Measurements from ENCODE around the gene CDH26. TPM values are rescaled to one million over a fixed set of nuclear protein-coding genes. Genes with fewer than 3 reads are reported as not detected.
A peak's percentile ranks its signal among the peaks of the same experiment; 100 is the strongest.

The CDH26 gene
- total RNA-seq, 1 experiment from 2014 or later: 1.0 TPM

DNA sequence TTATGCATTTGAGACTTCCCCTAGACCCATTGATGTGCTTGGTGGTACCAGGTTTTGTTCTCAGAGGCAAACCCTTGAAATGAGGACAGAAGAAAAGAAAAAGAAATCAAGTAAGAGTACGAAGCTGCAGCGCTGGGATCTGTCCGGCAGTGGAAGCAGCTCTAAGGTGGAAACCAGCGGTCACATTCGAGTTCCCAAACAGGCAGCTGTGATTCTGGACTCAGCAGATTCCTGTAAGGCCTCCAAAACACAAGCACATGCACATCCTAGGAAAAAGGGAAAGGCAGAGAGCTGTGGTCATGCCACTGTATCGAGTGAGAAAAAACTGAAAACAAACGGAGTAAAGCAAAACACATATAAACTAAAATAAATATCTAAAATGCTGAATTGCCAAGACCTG is 13.5 kb upstream of the CDH26 start (continued):
- TF ChIP-seq, protein P1, sequence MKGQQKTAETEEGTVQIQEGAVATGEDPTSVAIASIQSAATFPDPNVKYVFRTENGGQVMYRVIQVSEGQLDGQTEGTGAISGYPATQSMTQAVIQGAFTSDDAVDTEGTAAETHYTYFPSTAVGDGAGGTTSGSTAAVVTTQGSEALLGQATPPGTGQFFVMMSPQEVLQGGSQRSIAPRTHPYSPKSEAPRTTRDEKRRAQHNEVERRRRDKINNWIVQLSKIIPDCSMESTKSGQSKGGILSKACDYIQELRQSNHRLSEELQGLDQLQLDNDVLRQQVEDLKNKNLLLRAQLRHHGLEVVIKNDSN (CRISPR knock-in tag; IDR thresholded peaks at IDR 0.05): no peak
- TF ChIP-seq, protein P2, sequence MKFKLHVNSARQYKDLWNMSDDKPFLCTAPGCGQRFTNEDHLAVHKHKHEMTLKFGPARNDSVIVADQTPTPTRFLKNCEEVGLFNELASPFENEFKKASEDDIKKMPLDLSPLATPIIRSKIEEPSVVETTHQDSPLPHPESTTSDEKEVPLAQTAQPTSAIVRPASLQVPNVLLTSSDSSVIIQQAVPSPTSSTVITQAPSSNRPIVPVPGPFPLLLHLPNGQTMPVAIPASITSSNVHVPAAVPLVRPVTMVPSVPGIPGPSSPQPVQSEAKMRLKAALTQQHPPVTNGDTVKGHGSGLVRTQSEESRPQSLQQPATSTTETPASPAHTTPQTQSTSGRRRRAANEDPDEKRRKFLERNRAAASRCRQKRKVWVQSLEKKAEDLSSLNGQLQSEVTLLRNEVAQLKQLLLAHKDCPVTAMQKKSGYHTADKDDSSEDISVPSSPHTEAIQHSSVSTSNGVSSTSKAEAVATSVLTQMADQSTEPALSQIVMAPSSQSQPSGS (CRISPR knock-in tag; IDR thresholded peaks at IDR 0.05; ENCODE audit: borderline replicate concordance, low read depth): no peak
- TF ChIP-seq, protein P3, sequence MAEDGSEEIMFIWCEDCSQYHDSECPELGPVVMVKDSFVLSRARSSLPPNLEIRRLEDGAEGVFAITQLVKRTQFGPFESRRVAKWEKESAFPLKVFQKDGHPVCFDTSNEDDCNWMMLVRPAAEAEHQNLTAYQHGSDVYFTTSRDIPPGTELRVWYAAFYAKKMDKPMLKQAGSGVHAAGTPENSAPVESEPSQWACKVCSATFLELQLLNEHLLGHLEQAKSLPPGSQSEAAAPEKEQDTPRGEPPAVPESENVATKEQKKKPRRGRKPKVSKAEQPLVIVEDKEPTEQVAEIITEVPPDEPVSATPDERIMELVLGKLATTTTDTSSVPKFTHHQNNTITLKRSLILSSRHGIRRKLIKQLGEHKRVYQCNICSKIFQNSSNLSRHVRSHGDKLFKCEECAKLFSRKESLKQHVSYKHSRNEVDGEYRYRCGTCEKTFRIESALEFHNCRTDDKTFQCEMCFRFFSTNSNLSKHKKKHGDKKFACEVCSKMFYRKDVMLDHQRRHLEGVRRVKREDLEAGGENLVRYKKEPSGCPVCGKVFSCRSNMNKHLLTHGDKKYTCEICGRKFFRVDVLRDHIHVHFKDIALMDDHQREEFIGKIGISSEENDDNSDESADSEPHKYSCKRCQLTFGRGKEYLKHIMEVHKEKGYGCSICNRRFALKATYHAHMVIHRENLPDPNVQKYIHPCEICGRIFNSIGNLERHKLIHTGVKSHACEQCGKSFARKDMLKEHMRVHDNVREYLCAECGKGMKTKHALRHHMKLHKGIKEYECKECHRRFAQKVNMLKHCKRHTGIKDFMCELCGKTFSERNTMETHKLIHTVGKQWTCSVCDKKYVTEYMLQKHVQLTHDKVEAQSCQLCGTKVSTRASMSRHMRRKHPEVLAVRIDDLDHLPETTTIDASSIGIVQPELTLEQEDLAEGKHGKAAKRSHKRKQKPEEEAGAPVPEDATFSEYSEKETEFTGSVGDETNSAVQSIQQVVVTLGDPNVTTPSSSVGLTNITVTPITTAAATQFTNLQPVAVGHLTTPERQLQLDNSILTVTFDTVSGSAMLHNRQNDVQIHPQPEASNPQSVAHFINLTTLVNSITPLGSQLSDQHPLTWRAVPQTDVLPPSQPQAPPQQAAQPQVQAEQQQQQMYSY (CRISPR knock-in tag; IDR thresholded peaks at IDR 0.05): no peak
- no peak for TF ChIP-seq TEAD4 (CRISPR knock-in tag; IDR thresholded peaks at IDR 0.05)

DNA sequence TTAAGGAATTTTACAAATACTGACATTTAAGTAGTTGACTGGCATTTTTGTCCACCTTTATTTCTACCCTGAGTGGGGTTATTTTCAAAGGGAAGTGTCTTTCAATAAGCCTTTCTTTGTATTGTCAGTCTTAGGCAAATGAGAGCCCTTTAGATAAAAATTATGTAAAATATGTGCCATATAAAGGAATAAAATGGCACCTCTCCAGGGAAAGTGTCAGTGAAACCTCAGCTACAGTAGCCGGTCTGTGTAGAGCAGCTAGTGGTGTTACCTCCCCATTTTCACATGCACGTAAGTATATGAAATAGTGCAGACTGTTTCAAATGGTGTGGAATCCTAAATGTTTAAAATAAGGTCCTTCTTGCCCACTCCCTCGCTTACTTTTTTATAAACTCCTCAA is 13.0 kb upstream of the CDH26 start:
- H3K27me3 Mint-ChIP-seq (ENCODE audit: low read depth): no peaks in the 10 kb centered on the region
- ChIA-PET CTCF (interaction anchor here (0.8 to 3.7 kb wide), 4 partner anchors 10 to 112 kb away, joined by 5 to 37 read pairs (median 8); partner anchors contain the start of gene SYCP2), POLR2A (no interaction called here)
- H3K9me3 Mint-ChIP-seq: no peaks in the 10 kb centered on the region
- DNase-seq (ENCODE audit: low spot score): no peak
- H3K4me3 Mint-ChIP-seq: no peak overlapping the region
- ATAC-seq: no peak
- H3K36me3 Mint-ChIP-seq: peaks cover 8% of the 10 kb centered on the region
- peaks cover 16% of the 10 kb centered on the region for H3K4me1 Mint-ChIP-seq
- H3K27ac Mint-ChIP-seq: peak overlapping the region; percentile 7; the same call in 1 of the 2 replicates
- TF ChIP-seq, protein P4, sequence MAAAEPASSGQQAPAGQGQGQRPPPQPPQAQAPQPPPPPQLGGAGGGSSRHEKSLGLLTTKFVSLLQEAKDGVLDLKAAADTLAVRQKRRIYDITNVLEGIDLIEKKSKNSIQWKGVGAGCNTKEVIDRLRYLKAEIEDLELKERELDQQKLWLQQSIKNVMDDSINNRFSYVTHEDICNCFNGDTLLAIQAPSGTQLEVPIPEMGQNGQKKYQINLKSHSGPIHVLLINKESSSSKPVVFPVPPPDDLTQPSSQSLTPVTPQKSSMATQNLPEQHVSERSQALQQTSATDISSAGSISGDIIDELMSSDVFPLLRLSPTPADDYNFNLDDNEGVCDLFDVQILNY (CRISPR knock-in tag; IDR thresholded peaks at IDR 0.05): no peak
- TF ChIP-seq, protein P5, sequence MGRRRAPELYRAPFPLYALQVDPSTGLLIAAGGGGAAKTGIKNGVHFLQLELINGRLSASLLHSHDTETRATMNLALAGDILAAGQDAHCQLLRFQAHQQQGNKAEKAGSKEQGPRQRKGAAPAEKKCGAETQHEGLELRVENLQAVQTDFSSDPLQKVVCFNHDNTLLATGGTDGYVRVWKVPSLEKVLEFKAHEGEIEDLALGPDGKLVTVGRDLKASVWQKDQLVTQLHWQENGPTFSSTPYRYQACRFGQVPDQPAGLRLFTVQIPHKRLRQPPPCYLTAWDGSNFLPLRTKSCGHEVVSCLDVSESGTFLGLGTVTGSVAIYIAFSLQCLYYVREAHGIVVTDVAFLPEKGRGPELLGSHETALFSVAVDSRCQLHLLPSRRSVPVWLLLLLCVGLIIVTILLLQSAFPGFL (CRISPR knock-in tag; IDR thresholded peaks at IDR 0.05; ENCODE audit: borderline replicate concordance): no peak
- TF ChIP-seq, protein P6, sequence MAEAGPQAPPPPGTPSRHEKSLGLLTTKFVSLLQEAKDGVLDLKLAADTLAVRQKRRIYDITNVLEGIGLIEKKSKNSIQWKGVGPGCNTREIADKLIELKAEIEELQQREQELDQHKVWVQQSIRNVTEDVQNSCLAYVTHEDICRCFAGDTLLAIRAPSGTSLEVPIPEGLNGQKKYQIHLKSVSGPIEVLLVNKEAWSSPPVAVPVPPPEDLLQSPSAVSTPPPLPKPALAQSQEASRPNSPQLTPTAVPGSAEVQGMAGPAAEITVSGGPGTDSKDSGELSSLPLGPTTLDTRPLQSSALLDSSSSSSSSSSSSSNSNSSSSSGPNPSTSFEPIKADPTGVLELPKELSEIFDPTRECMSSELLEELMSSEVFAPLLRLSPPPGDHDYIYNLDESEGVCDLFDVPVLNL (CRISPR knock-in tag; IDR thresholded peaks at IDR 0.05; ENCODE audit: borderline replicate concordance, low read depth): no peak
- TF ChIP-seq, protein P7, sequence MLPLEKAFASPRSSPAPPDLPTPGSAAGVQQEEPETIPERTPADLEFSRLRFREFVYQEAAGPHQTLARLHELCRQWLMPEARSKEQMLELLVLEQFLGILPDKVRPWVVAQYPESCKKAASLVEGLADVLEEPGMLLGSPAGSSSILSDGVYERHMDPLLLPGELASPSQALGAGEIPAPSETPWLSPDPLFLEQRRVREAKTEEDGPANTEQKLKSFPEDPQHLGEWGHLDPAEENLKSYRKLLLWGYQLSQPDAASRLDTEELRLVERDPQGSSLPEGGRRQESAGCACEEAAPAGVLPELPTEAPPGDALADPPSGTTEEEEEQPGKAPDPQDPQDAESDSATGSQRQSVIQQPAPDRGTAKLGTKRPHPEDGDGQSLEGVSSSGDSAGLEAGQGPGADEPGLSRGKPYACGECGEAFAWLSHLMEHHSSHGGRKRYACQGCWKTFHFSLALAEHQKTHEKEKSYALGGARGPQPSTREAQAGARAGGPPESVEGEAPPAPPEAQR (CRISPR knock-in tag; IDR thresholded peaks at IDR 0.05): no peak
- TF ChIP-seq, protein P8, sequence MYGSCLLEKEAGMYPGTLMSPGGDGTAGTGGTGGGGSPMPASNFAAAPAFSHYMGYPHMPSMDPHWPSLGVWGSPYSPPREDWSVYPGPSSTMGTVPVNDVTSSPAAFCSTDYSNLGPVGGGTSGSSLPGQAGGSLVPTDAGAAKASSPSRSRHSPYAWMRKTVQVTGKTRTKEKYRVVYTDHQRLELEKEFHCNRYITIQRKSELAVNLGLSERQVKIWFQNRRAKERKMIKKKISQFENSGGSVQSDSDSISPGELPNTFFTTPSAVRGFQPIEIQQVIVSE (CRISPR knock-in tag; IDR thresholded peaks at IDR 0.05; ENCODE audit: borderline replicate concordance): no peak
- TF ChIP-seq NR3C1 (CRISPR knock-in tag; conservative IDR thresholded peaks at IDR 0.05; ENCODE audit: low read depth) (no peak), GABPB1 (CRISPR knock-in tag; IDR thresholded peaks at IDR 0.05) (no peak), JAZF1 (CRISPR knock-in tag; IDR thresholded peaks at IDR 0.05) (no peak), NFE2L1 (CRISPR knock-in tag; IDR thresholded peaks at IDR 0.05) (no peak)
- TF ChIP-seq, protein P9, sequence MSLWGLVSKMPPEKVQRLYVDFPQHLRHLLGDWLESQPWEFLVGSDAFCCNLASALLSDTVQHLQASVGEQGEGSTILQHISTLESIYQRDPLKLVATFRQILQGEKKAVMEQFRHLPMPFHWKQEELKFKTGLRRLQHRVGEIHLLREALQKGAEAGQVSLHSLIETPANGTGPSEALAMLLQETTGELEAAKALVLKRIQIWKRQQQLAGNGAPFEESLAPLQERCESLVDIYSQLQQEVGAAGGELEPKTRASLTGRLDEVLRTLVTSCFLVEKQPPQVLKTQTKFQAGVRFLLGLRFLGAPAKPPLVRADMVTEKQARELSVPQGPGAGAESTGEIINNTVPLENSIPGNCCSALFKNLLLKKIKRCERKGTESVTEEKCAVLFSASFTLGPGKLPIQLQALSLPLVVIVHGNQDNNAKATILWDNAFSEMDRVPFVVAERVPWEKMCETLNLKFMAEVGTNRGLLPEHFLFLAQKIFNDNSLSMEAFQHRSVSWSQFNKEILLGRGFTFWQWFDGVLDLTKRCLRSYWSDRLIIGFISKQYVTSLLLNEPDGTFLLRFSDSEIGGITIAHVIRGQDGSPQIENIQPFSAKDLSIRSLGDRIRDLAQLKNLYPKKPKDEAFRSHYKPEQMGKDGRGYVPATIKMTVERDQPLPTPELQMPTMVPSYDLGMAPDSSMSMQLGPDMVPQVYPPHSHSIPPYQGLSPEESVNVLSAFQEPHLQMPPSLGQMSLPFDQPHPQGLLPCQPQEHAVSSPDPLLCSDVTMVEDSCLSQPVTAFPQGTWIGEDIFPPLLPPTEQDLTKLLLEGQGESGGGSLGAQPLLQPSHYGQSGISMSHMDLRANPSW (CRISPR knock-in tag; conservative IDR thresholded peaks at IDR 0.05; ENCODE audit: low read depth): no peak
- TF ChIP-seq, protein P10, sequence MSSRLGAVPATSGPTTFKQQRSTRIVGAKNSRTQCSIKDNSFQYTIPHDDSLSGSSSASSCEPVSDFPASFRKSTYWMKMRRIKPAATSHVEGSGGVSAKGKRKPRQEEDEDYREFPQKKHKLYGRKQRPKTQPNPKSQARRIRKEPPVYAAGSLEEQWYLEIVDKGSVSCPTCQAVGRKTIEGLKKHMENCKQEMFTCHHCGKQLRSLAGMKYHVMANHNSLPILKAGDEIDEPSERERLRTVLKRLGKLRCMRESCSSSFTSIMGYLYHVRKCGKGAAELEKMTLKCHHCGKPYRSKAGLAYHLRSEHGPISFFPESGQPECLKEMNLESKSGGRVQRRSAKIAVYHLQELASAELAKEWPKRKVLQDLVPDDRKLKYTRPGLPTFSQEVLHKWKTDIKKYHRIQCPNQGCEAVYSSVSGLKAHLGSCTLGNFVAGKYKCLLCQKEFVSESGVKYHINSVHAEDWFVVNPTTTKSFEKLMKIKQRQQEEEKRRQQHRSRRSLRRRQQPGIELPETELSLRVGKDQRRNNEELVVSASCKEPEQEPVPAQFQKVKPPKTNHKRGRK (CRISPR knock-in tag; IDR thresholded peaks at IDR 0.05; ENCODE audit: borderline replicate concordance): no peak
- TF ChIP-seq, protein P11, sequence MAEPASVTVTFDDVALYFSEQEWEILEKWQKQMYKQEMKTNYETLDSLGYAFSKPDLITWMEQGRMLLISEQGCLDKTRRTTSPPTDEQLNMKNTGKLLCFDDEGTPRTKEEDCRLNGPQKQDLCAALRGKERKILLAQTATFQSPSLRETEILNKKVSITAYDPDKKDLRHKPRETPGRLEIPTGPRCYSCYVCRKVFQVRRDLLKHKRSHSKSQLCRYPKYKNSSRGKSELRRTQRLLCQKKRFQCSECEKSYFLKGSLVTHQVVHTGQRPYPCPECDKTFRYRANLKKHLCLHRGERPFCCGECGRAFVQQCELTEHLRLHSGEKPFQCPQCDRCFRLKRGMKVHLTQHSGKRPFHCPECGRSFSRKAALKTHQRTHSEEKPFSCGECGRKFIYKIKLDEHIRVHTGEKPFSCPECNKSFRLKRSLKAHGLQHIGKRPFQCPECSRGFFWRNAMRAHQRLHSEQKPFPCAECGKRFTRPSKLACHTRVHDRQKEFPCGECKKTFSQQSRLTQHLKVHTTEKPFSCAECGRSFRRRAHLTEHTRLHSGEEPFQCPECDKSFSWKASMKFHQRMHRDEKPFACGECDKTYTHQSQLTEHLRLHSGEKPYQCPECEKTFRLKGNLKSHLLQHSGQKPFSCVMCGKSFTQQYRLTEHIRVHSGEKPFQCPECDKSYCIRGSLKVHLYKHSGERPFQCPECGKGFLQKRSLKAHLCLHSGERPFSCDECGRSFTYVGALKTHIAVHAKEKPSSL (CRISPR knock-in tag; conservative IDR thresholded peaks at IDR 0.05): no peak

Measured in WTC11 (cell line).